ENCODE results near the gene PPP2R2C.

GRCh38 chr4:6389142-6389825 lies 83.1 kb downstream of the PPP2R2C start:
- TF ChIP-seq POLR2A (IDR thresholded peaks at IDR 0.05) (no peak), CTCF (IDR thresholded peaks at IDR 0.05) (no peak)

All from body of pancreas (tissue), 4 donors.